Stimulated activated CD8-positive, alpha-beta memory T cell treated with anti-CD3 and anti-CD28 coated beads, Interleukin-12 subunit alpha, Interleukin-12 subunit beta, amount 100 ng/mL, for 24 hours (primary cell): ENCODE data around the gene FARP1.

Experiments
- DNase-seq: peaks from one replicate; pipeline ENCODE4 v3.0.0-alpha.2; 2020; ENCODE audit errors: extremely low read depth

Gene FARP1

DNA sequence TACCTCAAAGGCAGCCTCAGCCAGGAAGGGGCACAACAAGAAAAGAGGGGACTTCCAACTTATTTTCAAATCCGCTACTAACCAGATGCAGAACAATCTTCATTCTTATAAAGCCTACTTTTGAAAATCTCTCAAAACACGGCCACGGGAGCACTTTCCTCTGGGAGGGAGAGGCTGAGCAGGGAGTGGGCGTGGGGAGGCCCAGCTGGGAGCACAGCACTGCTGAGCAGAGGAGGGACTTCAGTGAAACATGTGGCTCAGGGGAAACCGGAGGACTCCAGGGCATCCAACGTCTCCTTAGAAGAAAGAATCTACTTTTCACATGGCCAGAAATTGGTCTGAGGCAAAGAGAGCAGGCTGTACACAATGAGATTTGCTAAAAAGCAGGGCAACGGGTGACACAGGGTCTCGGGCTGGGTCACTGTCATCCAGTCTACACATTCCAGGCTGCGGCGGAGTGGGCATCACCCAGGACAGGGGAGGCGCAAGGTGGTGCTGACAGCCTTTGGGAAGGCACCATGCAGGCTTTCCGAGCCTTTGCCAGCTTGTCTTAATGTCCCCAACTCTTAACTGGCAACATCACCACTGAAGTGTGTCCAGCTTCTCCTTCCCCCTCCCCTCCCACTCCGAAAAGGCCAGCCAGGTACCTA is 317.0 kb downstream of the FARP1 start:
- no peak for DNase-seq

DNA sequence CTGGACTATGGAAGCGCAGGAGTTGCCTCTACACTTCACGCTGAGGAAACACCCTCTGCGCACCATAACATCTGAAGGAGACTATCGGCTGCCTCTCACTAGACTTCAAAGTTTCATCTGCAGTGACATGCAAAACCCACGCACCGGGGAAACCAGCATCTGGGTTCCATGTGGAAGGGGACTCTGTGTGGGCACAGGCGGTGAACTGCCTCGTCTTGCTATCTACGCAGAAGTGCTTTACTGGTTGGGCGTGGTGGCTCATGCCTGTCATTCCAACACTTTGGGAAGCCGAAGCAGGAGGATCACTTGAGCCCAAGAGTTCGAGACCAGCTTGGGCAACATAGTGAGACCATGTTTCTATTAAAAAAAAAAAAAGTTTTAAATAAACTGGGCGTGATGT is 317.6 kb downstream of the FARP1 start:
- DNase-seq, result no peak

DNA sequence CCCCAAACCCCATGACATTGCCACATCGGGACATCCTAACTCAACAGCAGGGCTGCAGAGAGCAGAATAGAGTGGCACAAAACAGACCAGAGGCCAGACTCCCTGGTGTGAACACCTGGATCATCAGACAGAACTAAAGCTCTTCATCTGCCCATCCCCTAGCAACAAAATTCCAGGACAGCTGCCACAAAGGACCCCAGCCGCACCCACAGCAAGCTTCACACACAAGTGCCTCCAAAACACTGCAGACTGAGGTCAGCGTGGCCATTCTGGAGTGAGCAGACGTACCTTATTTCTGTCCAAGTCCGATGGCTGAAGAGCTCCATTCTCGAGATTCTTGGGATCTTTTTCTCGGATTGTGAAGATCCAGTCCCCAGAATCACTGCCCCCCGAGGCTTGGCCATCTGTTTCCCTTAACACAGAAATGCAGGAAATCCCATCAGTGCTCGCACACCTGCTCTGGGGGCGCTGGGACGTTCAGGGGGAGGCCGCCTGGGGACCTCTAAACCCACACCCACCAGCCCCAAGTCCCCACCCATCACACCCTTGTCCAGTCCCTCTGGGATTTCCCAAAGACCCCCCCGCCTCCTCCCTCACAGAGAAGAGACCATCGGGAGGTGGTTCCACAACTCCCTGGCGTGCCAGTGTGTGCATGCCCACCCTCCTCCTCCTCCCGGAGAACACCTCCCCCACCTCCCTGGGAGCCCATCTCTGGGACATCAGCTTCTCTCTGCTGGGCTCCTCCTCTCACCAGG is 318.8 kb downstream of the FARP1 start:
- no peak for DNase-seq

DNA sequence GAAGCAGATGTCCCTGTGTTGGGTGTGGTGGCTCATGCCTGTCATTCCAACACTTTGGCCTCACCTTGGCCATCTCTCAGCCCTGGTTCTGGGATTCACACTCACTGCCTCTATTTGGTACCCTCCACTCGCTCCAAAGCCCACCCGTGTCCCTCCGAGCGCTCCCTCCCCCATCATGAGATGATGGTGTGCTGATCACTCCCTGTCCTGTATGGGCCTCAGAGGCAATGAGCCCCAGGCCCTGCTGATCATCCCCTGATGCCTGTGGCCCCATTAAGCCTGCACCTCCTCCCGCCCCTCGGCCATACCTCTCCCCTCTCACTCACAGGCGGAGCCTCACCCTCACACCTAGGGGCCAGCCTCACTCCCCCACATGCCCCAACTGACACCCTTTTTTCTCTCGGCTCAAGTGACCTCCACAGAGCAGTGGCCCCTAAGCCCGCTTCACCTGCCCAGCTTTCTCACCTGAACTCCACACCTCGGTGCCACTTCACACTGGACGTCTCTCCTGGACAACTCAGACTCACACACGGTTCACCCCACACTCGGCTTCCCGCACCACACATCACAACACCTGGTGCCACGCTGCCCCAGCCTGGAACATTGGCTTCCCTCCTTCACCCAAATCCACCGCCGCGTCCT is 319.5 kb downstream of the FARP1 start:
- DNase-seq, result no peak

DNA sequence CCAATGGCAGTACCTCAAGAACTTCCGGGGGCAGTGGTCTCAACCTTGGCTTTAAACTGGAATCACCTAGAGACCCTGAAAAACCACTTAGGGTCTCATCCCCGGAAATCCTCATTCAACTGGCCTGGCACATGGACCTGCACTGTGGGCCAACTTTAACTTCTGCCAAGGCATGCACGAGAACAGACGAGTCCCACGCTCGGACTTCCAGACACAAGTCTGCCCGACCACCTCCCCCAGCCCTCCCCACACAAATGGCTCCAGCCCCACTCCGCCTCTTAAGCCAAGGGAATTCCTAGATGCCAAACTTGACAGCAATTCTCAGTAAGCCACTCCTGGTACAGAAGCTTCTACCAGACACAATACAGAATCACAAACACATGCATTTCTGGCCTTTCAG is 320.1 kb downstream of the FARP1 start:
- no peak for DNase-seq

DNA sequence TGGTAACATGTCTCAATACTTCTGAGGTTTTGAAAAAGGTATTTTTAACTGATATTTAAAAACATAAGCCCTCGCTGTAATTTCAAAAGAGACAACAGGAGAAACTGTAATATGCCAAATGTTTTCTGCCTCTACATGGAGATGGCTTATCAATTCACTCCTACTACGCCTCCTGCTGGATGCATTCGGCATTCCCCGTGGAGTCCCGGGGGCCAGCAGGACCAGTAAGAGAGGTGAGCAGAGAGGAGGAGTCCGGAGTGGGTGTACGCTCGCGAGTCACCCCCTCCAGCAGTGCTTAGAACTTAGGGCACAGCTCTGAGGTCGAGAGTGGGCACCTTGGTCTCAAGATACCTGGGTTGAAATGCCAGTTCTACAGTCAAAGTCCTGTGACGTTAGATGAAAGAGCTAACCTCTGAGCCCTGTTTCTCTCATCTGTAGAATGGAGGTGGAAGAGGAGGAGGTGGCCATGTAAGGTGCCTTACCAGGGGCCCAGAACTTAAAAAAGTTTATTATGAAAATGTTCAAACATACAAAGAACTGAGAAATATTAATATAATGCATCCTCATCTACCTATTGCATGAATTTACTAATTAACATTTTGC is 323.8 kb downstream of the FARP1 start:
- DNase-seq, result peak; percentile 23

DNA sequence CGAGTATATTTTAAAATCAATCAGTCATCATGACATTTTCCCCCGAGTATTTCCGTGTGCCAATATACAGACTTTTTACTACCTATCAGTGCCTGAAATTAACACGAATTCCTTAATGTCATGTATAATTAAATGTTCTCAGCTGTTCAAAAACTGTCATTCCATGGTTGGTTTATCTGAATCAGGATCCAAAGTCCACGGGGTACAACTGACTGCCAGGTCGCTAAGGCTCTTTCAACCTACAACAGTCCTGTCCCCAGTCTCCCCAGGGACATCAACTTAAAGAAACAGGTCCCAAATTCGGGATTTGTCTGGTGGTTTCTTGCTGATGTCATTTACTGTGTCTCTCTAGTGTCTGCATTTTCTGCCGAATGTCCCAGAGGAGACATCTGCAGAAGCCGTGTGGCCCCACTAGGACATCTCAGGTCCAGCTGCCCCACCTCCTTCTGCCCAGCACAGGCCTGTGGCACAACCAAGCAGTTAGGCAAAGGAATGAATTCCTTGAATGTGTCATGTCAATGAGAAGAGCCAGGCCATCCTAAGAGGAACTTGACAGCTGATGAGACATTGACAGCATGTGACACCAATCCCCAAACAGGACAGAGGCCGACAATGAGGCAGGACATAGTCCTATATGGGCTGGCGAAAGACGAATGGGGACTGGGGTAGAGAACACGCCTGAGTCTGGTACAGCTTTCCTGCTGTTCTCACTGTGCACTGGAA is 324.5 kb downstream of the FARP1 start:
- no peak for DNase-seq

DNA sequence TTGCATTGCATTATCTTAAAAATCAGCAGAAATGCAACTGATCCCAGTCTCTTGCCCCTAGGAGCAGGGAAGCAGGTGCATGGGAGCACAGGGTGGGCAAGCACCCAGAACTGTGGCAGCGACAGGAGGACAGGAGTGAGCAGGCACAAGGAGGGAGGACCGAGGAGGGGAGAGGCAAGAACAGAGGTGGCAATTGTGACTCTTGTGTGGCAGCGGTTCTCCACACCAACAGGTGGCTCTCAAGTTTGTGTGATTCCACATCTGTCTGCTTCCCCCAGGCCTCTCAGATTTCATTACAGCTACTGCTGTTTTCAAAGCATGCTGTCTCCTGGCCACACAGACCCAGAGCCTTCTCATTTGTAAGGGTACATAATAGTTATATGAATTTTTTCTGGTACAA is 325.5 kb downstream of the FARP1 start:
- DNase-seq, result no peak

DNA sequence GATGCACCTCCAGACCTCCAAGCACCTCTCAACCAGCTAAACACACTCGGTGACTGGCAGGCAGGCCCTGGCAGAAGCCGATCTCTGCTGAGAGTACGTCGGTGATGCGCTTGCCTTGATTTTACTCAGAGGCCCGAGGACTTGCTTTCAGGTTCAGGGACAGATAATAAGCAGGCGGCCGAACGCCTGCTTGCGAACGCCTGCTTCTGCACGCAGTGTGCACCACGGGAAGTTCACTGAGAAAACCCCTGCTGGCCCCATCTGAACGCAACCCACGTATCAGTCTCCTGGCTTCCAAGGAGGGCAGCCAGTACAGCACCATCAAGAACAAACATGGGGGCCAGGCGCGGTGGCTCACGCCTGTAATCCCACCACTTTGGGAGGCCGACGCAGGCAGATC is 326.0 kb downstream of the FARP1 start:
- DNase-seq, result no peak

DNA sequence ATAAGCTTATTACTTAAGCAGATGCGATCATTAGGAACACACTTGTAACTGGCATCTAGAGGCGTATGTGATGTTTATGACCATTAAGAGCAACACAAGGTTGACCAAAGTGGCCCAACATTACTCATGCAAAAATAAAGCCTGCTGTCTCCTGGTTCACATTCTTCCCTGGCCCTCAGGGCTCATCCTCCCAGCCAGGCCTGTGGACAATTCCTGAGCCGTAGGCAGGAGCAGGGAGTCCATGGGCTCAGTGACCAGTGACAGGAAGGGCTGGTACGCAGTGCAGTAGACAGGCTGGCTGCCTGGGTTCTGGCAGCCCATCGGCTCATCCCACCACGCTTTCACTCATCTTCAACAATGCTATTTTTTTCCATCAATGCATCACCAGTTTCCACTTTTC is 328.0 kb downstream of the FARP1 start:
- DNase-seq, result no peak

DNA sequence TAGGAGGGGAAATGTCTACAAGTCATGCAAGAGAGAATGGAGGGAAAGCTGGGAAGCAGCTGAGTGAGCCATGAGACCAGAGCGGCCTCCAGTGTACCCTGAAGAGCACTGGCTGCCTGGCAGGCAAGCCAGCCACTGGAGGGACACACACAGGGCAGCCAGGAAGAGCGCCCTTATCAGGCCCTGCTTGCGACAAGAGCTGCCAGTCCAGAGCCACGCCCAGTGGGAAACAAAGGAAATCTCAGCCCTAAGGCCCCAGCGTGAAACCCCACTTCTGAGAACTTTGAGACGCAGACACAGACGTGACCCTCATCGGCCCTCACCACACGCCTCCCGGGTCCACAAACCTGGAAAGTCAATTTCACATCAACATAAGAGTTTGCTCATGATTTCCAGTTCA is 329.0 kb downstream of the FARP1 start:
- no peak for DNase-seq

DNA sequence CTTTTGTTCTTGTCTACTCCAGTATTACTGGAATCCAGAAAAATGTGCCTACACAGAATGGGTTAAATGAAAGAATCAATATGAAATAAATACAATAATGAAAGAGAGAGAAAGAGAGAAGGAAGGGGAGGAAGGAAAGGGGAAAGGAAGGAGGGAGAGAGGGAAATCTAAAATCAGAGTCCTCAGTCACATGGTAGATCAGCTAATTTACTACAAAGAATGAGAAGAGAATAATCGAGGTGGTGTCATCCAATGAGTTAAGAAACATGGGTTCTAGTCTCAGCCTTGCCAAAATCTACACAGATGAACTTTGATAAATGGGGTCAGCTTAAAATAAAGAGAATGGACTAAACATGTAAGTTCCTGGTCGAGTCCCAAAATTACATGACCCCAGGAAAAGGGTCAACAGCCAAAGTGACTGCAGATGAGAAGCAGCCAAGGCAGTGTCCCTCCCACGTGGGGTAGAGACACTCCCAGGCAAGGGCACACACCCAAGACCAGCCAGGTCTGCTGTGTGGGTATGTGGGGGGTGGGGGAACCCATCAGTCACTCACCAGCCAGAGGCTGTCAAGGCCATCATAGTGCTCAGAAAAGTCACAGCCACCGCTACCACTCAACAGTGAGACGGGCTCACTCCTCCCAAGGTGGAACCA is 330.4 kb downstream of the FARP1 start:
- no peak for DNase-seq

DNA sequence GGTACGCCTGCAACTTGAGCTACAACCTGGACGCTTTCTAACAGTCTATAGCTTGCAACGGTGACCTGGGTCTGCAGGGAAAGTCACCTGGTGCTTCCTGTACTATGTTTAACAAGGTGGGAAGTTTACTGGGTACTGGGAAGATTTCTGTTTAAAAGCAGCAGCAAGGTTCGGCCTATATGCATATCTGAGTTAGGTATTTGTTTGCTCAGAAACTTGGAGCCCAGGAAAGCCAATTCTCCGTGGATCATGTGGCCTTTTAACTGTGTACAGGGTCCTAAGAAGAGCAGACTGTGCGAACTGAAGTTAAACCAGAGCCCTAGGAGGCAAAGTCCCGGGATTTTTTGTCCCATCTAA is 330.9 kb downstream of the FARP1 start:
- DNase-seq, result no peak

DNA sequence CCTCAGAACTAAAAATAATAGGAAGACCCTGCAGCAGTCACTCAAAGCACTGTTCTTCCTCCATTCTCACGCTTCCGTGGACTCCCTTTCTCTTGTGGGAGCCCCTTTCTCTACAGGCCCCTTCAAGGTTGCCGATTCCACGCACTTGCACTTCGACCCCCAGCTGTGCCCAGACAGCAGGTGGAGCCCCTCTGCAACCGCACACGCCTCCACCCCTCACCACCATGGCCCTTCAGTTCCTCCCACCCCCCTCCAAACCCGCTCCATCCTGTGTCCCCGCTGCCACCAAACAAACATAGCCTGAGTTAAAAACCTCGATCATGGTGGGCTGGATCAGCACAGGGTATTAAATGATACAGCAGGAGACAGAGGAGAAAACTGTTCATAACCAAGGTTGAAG is 331.4 kb downstream of the FARP1 start:
- DNase-seq, result no peak

DNA sequence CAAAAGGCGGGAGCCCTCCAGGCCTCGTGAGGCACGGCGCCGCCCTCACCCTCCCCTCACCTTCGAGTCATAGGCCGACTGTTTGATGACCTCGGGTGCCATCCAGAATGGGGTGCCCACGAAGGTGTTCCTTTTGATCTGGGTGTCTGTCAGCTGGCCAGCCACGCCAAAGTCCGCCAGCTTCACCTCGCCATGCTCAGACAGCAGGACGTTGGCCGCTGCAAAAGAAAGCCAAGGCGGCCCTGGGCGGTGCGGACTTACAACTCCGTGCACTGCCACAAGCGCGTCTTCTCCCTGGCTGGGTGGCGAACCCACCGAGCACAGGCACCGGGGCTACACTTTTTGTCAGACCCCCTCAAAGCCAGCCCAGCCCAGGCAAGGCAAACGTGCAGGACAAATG is 331.9 kb downstream of the FARP1 start:
- no peak for DNase-seq

DNA sequence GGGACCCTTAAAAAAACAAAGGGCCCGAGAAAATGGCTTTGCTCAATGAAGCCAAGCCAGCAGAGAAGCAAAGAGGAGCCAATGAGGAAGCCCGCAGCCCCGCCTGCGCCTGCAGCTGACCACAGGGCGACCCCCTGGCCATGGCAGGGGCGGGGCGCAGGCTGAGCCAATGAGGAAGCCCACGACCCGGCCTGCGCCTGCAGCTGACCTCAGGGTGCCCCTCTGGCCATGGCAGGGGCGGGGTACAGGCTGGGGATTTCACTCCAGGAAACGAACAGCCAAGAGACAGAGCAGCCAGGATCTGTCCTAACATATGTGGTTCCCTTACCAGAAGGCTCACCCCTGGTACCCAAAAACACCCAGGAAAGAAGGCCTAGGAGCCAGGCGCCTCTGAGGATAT is 332.6 kb downstream of the FARP1 start:
- no peak for DNase-seq

DNA sequence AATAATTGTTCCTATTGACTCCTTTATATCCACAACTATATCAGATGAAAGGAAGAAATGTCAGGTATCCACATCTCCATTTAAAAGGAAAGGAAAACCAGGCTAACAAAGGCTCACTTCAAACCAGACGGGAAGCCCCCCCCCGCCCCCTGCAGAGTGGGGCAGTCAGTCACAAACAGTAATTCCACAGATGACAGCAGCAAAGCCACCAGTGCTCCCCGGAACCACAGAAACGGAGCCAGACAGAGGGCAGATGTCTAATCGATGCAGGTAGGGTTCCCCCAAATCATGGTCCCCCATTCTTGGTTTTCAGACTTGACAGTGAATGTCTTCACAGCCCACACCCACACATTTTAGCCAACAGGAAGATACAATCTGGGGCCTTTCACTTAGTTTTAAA is 333.2 kb downstream of the FARP1 start:
- DNase-seq, result peak; percentile 16

DNA sequence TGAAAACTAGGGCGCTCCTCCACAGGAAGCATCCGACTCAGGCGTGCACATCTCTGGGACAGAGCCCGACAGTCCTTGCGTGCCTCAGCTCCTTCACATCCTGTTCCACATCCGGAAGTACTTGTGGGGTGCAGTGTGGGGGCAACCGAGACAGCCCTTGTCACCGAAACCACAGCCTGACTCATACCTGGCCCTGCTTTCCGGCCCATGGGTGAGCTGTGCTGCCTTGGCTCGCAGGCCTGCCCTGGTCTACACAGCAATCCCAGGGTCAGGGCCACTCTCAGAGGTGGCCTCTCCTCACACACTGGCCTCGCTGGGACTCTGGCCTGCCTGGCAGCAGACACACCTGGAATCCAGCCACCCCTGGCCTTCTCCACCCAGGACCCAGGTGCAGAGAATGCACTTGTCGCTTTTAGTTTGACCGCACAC is 333.7 kb downstream of the FARP1 start:
- peak; percentile 68 for DNase-seq

DNA sequence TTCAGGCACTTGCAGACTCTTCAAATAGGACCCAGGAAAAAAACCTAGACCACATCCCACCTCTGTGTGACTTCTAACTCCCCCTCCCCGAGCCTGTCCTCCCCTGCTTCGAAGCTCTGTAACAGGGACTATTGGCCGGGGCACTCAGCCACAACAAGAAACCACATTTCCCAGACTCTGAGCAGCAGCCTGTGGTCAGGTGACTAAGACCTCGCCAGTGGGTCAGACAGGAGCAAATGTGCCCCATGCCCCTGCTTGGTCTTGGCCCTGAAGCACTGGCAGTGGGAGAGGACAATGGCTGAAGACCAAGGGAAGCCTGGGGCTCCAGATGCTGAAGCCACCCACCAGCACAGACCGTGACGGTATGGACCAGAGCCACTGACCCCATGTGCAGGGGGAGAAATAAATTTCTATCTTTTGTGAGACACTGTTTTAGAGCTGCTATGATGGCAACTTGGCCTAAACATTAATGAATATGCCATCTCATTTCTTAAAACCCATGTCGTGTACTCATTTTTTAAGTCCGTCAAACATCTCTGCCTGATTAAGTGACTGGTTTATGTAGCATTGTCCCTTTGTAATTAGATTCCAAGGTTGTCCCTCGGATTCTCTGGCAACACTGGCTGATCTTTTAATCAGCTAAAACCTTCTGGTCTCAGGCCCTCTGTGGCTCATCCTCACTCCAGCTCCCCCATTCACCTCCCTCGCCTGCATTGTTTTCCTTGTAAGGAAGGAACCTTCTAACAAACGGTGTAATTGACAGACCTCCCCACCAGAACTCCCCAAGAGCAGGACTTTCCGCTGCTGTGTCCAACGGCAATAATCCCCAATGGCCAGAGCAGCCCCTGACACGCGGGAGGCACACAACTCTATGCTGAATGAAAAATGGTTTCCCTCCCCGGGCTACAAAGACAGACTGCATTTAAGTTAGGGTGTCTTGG is 335.6 kb downstream of the FARP1 start:
- no peak for DNase-seq

DNA sequence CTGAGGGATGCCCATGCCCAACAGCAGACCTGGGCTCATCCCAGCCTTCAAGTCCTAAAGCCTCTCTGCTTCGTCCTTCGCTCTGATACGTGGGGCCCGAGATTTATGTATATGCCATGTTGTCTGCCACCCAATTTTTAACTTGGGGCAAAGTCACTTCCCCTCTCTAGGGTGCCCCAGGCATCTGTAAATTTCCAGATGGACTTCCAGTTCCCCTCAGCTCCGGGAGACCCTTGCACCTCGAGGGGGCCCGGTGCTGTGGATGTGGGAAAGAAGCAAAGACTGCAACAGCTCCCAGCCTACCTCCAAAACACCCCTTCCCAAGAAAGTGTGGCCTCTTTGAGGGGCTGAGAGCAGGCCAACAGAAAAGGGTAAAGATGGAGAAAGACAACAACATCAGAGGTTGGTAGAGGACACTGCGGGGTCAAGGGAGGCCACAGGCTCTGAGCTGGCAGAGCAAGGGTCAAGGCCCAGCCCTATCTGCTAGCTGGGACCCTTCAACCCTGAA is 336.7 kb downstream of the FARP1 start:
- no peak for DNase-seq
